Small intestine (tissue), 7 donors: Measurements from ENCODE around the gene APBB2. TPM values are rescaled to one million over a fixed set of nuclear protein-coding genes. Genes with fewer than 3 reads are reported as not detected.

ENCODE experiments used
- DNase-seq, 2 donors: peaks; one replicate each; pipeline versions ENCODE4 v3.0.0 to v3.0.0-alpha.2; 2013
- FAIRE-seq: peaks from 2 replicates; lab custom pipeline; 2012; peaks lifted over from hg19 to GRCh38; lab: Jason Lieb, UNC
- H3K27ac ChIP-seq, 3 donors: one replicate each; pipeline ENCODE4 v1.5.1; 2013; ENCODE audit warnings: low read length in 2 of 3, mild to moderate bottlenecking in 2 of 3, control low read depth in 1 of 3, inconsistent platforms in 1 of 3, low read depth in 1 of 3, moderate library complexity in 1 of 3
- H3K27me3 ChIP-seq, 3 donors: one replicate each; pipeline ENCODE4 v1.6.1; 2013; ENCODE audit warnings: low read length in 3 of 3, inconsistent platforms in 1 of 3; ENCODE audit not compliant: control insufficient read depth in 3 of 3, insufficient read depth in 3 of 3
- H3K36me3 ChIP-seq, 3 donors: one replicate each; pipeline ENCODE4 v1.6.1; 2013; ENCODE audit warnings: low read length in 3 of 3, inconsistent platforms in 1 of 3, low read depth in 1 of 3, mild to moderate bottlenecking in 1 of 3, moderate library complexity in 1 of 3; ENCODE audit not compliant: control insufficient read depth in 3 of 3, insufficient read depth in 2 of 3
- H3K4me1 ChIP-seq, 3 donors: one replicate each; pipeline ENCODE4 v1.6.1; 2013; ENCODE audit warnings: low read length in 2 of 3, inconsistent platforms in 1 of 3, low read depth in 1 of 3, mild to moderate bottlenecking in 1 of 3, moderate library complexity in 1 of 3; ENCODE audit not compliant: control insufficient read depth in 3 of 3, insufficient read depth in 2 of 3
- H3K4me3 ChIP-seq, 3 donors: one replicate each; pipeline ENCODE4 v1.5.1; 2013; ENCODE audit warnings: low read length in 3 of 3, control low read depth in 1 of 3, inconsistent platforms in 1 of 3, low read depth in 1 of 3, mild to moderate bottlenecking in 1 of 3, moderate library complexity in 1 of 3
- H3K9me3 ChIP-seq, 2 donors: one replicate each; pipeline ENCODE4 v1.6.1; 2013; ENCODE audit warnings: low read depth in 1 of 2, low read length in 1 of 2; ENCODE audit not compliant: control insufficient read depth in 2 of 2, insufficient read depth in 1 of 2
- WGBS, 3 donors: extraction: QIAGEN DNeasy Blood & Tissue Kit; methylation state at CpG; one replicate each; pipeline ENCODE4 v1.1.7; 2013; 5-methylcytosine and 5-hydroxymethylcytosine counted together
- polyA plus RNA-seq, 4 donors: library from polyadenylated mRNA; stranded (reverse) in 3 of 4; unstranded in 1 of 4; fragments of 200-250 nt in 3 of 4; fragments of 120-200 nt in 1 of 4; gene quantifications; one replicate each; pipeline versions ENCODE4 v1.2.1 to v1.2.3, GENCODE V29; 2013
- donor health status: healthy with polysubstance abuse.
- donor health status: control.
- donor health status: control.
- donor health status: Bipolar disorder and iron deficiency.
- donor health status: healthy.

The APBB2 gene
- polyA plus RNA-seq, 4 donors: 4.5 to 19.8 (median 8.9) TPM

DNA sequence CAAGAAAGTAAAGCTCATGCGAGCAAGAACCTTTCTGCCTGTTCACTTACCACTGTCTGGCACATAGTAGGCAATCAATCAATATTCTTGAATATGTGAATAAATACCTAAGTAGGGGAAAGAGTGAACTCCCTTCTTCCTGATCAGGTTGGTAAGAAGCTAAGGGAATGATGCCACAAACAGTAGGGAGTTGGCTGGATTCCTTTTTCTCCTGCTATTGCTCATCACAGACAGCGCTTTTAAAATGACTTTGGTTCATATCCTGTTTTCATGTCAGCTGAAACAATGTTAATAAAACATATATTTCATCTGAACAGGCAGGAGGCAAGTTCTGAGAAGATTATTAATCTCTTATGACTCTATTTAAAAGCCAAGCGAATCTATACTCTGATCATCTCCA lies 365.4 kb downstream of the APBB2 start:
- H3K4me3 ChIP-seq: no peak overlapping the region
- no peak for DNase-seq
- H3K9me3 ChIP-seq: no peaks in the 10 kb centered on the region
- H3K27me3 ChIP-seq: no peaks in the 10 kb centered on the region
- WGBS, 3 donors: 85 to 89% (median 89%) methylated on average over 3 of the region's 3 CpGs
- H3K36me3 ChIP-seq: peaks cover 0 to 7% (median 0%) of the 10 kb centered on the region in 3 donors
- no peaks in the 10 kb centered on the region for H3K4me1 ChIP-seq
- no peak overlapping the region for H3K27ac ChIP-seq
- no peak for FAIRE-seq

- WGBS, 3 donors: 80 to 84% (median 80%) methylated on average over 5 of the region's 5 CpGs
- no peak for FAIRE-seq
Measured at GRCh38 chr4:40848251-40848650, 366.1 kb downstream of the APBB2 start.

DNA sequence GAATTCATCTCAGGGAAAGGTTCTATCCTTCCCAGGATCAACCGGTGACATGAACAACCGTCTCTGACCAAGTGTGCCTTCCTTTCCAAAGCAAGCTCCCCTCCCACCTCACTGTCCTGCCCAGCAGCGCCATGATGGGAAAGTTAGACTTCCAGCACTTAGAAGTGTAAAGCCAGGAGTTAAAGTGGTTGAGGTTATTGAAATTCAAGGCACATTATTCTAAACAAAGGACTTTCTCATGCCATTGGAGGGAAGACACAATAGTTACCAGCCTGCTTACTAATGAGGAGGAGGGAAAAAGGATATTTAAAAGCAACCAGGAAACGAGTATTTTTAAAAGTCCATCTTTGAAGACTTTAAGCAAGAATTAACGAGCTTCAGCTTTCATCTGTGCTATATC lies 367.8 kb downstream of the APBB2 start:
- Histone ChIP-seq H3K9me3 (no peaks in the 10 kb centered on the region), H3K4me3 (no peak overlapping the region), H3K27me3 (no peaks in the 10 kb centered on the region), H3K36me3 (peaks cover 0 to 4% (median 0%) of the 10 kb centered on the region in 3 donors), H3K27ac (no peak overlapping the region), H3K4me1 (no peaks in the 10 kb centered on the region)
- DNase-seq (no peak), FAIRE-seq (no peak)
- 86 to 93% (median 91%) methylated on average over 5 of the region's 5 CpGs for WGBS, 3 donors

More at GRCh38 chr4:40848251-40848650, 366.1 kb downstream of the APBB2 start:
- H3K4me1 ChIP-seq: no peaks in the 10 kb centered on the region
- peaks cover 0 to 4% (median 0%) of the 10 kb centered on the region in 3 donors for H3K36me3 ChIP-seq
- DNase-seq: no peak
- no peak overlapping the region for H3K4me3 ChIP-seq
- no peaks in the 10 kb centered on the region for H3K9me3 ChIP-seq
- no peaks in the 10 kb centered on the region for H3K27me3 ChIP-seq
- H3K27ac ChIP-seq: no peak overlapping the region

- DNase-seq (no peak), FAIRE-seq (no peak)
- no peak overlapping the region for H3K27ac ChIP-seq
- no peaks in the 10 kb centered on the region for H3K27me3 ChIP-seq
- H3K4me1 ChIP-seq: no peaks in the 10 kb centered on the region
- no peak overlapping the region for H3K4me3 ChIP-seq
- 91 to 96% (median 94%) methylated on average over 10 of the region's 10 CpGs for WGBS, 3 donors
- H3K36me3 ChIP-seq: peaks cover 0 to 4% (median 0%) of the 10 kb centered on the region in 3 donors
- no peaks in the 10 kb centered on the region for H3K9me3 ChIP-seq
Measured at GRCh38 chr4:40845154-40845835, 369.0 kb downstream of the APBB2 start.

DNA sequence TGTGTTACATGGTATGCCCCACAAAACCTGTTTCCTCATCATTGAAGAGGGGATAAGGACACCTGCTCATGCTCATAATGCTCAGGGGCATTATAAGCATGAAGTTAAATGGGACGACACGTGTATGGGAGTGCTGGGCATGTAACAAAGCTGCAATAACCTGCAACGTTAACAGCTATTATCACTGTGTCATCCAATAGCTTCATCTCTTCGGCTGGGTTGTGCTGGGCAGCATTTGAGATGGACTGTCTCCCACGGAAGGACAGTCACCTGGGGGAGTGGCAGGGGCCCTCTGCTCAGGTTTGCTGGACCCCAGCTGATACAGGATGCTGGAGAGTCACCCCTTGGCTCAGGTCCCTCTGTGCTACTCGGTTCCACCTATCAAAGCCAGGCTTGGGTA lies 370.1 kb downstream of the APBB2 start:
- H3K36me3 ChIP-seq: peaks cover 0 to 4% (median 0%) of the 10 kb centered on the region in 3 donors
- H3K9me3 ChIP-seq: no peaks in the 10 kb centered on the region
- DNase-seq: no peak
- no peaks in the 10 kb centered on the region for H3K27me3 ChIP-seq
- FAIRE-seq: no peak
- WGBS, 3 donors: 78 to 86% (median 86%) methylated on average over 6 of the region's 6 CpGs
- H3K27ac ChIP-seq: no peak overlapping the region
- no peaks in the 10 kb centered on the region for H3K4me1 ChIP-seq
- H3K4me3 ChIP-seq: no peak overlapping the region

GRCh38 chr4:40843696-40844095 lies 370.6 kb downstream of the APBB2 start:
- WGBS, 3 donors: 56 to 89% (median 74%) methylated on average over 1 of the region's 1 CpG
- H3K9me3 ChIP-seq: no peaks in the 10 kb centered on the region
- no peak overlapping the region for H3K4me3 ChIP-seq
- no peaks in the 10 kb centered on the region for H3K4me1 ChIP-seq
- FAIRE-seq (no peak), DNase-seq (no peak)
- peaks cover 0 to 4% (median 0%) of the 10 kb centered on the region in 3 donors for H3K36me3 ChIP-seq
- H3K27ac ChIP-seq: no peak overlapping the region
- no peaks in the 10 kb centered on the region for H3K27me3 ChIP-seq

GRCh38 chr4:40842725-40843423 lies 371.5 kb downstream of the APBB2 start:
- Histone ChIP-seq H3K27me3 (no peaks in the 10 kb centered on the region), H3K27ac (no peak overlapping the region), H3K36me3 (peaks cover 0 to 4% (median 0%) of the 10 kb centered on the region in 3 donors), H3K4me3 (no peak overlapping the region), H3K4me1 (no peaks in the 10 kb centered on the region), H3K9me3 (no peaks in the 10 kb centered on the region)
- 77 to 83% (median 78%) methylated on average over 14 of the region's 14 CpGs for WGBS, 3 donors
- DNase-seq (no peak), FAIRE-seq (no peak)

GRCh38 chr4:40842318-40842717 lies 372.0 kb downstream of the APBB2 start:
- Histone ChIP-seq H3K27ac (no peak overlapping the region), H3K4me1 (no peaks in the 10 kb centered on the region), H3K27me3 (no peaks in the 10 kb centered on the region), H3K9me3 (no peaks in the 10 kb centered on the region), H3K4me3 (no peak overlapping the region), H3K36me3 (peaks cover 0 to 4% (median 0%) of the 10 kb centered on the region in 3 donors)
- 78 to 92% (median 80%) methylated on average over 13 of the region's 13 CpGs for WGBS, 3 donors
- DNase-seq (no peak), FAIRE-seq (no peak)
